NCI-H2227 treated with DMSO at 0.1 percent for 48 hours (cell line): ENCODE measurements around the gene SIT1.
A peak's percentile ranks its signal among the peaks of the same experiment; 100 is the strongest.
"Not testable (repeated sequence)": the region's sequence is repeated elsewhere in the genome, so short reads cannot be mapped to it uniquely, and the experiment has no call there.

Source experiments
- DNase-seq: peaks from one replicate; lab custom pipeline; 2025; lab: John Stamatoyannopoulos, UW

SIT1 gene

GRCh38 chr9:35659340-35659739 is 8.6 kb upstream of the SIT1 start:
- no peak for DNase-seq

GRCh38 chr9:35658968-35659220 is 8.2 kb upstream of the SIT1 start:
- no peak for DNase-seq

DNA sequence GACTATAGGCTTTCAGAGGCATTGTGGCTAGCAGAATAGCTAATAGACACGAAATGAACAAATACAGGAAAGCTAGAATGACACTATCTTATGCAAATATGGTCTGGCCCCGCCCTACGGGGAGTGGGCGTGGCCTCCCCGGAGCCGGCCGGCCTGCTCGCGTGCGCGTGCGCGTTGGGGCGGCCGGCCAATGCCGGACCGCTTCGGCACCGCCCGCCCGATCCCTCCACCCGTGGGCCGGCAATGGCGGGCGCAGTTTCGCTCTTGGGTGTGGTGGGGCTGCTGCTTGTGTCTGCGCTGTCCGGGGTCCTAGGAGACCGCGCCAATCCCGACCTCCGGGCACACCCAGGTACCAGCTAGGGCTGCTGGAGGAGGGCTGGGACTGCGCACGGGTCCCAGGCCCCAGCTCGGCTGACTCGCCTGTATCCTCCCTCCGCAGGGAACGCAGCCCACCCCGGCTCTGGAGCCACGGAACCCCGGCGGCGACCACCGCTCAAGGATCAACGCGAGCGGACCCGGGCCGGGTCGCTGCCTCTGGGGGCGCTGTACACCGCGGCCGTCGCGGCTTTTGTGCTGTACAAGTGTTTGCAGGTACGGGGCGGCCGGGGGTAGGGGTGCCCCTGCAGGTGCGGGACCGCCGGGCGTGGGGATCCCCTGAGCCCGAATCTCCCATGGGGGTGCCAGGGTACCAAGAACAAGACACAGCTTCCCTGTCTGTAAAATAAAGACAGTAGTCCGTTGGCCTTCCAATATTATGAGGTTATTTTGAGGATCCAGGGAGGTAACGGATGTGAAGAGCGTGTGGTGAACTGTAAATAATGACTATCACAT is 7.6 kb upstream of the SIT1 start, which contains the start of gene CCDC107:
TSS of gene CCDC107 (plus strand) at position 156 of the 831 bp plus-strand sequence. CDS start at position 244, 88 bp downstream.
- peak; percentile 90 for DNase-seq

DNA sequence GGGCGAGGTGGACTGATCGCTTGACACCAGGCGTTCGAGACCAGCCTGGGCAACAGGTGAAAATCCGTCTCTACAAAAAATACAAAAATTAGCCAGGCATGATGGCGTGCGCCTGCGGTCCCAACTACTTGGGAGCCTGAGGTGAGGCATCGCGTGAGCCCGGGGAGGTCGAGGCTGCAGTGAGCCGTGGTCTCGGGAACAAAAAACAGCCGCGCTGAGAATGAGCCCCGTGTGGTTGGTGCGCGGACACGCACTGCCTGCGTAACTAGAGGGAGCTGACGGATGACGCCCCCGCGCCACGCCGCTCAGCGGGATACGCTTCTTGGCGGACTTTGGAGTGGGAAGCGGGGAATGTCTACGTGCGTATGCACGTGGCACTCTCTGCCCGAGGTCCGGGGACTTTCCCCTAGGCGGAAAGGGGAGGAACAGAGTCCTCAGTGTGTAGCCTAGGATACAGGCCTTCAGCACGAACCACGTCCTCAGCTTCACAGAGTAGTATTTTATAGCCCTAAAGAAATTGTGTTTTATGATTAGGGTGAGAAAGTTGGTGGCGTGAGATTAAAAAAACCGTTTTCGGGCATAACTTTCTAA is 6.9 kb upstream of the SIT1 start, which contains the start of gene RMRP:
TSS of gene RMRP (minus strand) at position 474 of the 591 bp plus-strand sequence.
- DNase-seq: peak; percentile 90

GRCh38 chr9:35656831-35657545 is 6.3 kb upstream of the SIT1 start:
- peak; percentile 39 for DNase-seq

DNA sequence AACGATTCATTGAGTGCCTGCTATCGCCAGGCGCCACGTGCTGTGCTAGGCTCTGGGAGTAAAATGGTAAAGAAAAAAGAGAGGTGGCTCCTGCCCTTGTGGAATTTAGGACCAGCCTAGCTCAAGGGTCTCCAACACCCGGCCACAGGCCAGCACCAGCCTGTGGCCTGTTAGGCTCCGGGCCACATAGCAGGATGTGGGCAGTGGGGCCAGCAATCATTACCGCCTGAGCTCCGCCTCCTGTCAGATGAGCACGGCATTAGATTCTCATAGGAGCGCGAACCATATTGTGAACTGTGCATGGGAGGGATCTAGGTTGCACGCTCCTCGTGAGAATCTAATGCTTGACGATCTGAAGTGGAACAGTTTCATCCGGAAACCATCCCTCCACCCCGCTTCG is 5.6 kb upstream of the SIT1 start:
- no peak for DNase-seq

DNA sequence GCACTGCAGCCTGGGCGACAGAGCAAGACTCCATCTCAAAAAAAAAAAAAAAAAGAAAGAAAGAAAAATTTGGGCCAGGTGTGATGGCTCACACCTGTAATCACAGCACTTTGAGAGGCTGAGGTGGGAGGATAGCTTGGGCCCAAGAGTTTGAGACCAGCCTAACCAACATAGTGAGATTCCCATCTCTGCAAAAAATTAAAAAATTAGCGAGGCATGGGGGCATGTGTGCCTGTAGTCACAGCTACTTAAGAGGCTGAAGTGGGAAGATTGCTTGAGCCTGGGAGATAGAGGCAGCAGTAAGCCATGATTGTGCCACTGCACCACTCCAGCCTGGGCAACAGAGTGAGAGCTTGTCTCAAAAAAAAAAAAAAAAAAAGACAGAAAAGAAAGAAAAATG is 2.9 kb upstream of the SIT1 start:
- DNase-seq: no peak

DNA sequence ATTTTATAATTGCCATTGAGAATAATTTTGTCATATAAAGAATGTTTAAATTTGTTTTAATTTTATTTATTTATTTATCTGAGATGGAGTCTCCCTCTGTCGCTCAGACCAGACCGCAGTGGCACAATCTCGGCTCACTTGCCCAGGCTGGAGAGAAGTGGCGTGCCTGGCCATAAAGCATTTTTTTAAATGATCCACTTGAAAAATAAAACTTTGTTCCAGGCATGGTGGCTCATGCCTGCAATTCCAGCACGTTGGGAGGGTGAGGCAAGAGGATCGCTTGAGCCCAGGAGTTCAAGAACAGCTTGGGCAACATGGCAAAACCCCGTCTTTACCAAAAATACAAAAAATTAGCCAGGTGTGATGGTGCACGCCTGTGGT is 2.1 kb upstream of the SIT1 start:
- no peak for DNase-seq

DNA sequence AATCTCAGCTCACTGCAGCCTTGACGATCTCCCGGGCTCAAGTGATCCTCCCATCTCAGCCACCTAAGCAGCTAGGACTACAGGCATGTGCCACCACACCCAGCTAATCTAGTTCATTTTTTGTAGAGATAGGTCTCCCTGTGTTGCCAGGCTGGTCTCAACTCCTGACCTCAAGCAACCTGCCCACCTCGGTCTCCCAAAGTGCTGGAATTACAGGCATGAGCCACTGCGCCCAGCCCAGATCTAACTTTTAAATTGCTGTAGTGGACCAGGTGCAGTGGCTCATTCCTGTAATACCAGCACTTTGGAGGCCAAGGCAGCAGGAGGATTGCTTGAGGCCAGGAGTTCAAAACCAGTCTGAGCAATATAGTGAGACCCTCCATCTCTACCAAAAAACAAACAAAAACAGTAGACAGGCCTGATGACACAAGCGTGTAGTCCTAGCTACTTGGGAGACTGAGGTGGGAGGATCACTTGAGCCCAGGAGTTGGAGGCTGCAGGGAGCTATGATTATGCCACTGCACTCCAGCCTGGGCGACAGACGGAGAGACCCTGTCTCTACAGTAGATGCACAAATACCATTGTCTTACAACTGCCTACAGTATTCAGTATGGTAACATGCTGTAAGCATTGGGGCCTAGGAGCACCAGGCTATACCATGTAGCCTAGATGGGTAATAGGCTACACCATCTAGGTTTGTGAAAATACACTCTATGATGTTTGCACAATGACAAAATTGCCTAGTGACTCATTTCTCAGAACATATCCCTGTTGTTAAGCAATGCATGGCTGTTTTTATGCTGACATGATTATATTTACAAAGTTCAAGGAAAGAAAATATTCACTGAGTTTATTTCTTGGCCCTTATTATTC is 1.5 kb upstream of the SIT1 start:
- DNase-seq: no peak

GRCh38 chr9:35649431-35650340 is 1.0 kb downstream of the SIT1 start:
- no peak for DNase-seq

DNA sequence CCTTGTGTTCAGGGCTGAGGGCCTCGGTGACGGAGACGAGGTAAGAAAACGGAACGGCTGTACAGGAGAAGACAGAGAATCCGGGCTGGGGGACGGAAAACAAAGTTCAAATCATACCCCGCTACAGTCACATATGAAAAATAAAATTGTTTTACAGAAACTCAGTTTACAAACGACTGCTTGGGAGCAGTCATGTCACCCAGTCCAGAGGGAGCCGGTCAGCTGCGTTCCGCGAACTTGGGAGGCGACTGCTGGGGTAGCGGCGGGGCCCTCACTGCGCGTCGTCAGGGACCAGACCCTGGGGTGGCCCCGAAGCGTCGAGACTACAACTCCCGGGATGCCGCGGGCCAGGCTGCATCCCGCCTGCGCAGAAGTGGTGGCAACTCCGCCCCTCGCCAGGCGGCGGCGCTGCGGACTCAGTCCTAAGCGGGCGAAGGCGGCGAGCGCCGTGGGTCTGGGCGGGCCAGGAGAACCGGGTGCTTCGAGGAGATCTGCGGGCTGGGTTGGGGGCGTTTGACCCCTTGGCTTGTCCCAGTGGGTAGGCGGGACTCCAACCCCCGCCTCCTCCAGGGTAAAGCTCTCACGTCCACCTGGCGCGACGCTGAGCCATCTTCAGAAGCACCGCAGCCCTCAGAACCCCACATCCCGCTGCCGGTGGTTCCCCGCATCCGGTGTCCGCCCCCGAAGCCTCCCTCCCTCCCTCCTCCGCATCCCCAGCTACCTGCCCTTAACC is 4.0 kb downstream of the SIT1 start:
- DNase-seq: peak; percentile 74

DNA sequence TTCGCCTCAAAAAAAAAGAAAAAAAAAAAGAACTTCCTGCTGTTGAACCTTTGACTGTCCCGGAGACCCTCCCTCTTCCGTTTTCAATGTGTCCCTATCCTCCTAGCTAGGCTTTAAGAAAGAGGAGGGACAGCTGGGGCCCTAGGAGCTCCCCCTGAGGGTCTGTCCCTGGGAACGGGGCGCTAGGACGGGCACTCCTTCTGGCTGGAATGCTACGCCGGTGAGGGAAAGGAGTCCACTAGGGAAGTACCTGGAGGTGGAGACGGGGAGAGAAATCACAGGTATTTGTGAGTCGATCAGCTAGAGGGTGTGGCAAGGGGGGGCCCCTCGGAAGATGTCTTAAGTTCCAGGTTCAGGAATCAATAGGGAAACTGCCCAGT is 4.6 kb downstream of the SIT1 start:
- DNase-seq: peak; percentile 49

DNA sequence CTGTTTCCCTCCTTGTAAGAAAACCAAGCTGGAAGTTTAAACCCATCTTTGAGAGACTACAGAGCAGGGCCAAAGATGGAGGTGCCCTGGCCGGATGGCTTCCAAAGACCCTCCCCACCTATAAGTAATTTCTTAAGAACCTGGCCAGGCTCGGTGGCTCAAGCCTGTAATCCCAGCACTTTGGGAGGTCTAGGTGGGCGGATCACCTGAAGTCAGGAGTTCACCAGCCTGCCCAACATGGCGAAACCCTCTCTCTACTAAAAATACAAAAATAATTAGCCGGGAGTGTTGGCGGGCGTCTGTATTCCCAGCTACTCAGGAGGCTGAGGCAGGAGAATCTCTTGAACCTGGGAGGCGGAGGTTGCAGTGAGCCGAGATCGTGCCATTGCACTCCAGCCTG is 5.0 kb downstream of the SIT1 start:
- DNase-seq: not testable (repeated sequence)

- no peak for DNase-seq
These were observed 7.7 kb downstream of the SIT1 start for GRCh38 chr9:35643046-35643445.

GRCh38 chr9:35641478-35641877 is 9.3 kb downstream of the SIT1 start:
- not testable (repeated sequence) for DNase-seq

DNA sequence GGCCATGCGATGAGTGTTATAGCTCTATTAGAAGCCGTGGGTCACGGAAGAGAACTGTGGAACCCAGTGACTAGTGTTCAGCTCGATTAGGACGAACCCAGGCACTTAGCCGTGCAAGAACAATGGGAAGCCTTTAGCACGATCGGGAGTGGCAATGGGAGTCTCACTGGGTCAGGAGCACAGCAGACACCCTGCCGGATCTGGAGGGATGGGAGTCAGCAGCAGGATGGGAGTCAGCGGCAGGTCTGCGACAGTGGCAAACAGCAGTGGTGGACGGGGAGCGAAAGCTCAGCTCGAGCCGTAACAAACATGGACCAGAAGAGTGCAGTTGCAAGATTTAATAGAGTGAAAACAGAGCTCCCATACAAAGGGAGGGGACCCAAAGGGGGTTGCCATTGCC is 10.3 kb downstream of the SIT1 start:
- not testable (repeated sequence) for DNase-seq

DNA sequence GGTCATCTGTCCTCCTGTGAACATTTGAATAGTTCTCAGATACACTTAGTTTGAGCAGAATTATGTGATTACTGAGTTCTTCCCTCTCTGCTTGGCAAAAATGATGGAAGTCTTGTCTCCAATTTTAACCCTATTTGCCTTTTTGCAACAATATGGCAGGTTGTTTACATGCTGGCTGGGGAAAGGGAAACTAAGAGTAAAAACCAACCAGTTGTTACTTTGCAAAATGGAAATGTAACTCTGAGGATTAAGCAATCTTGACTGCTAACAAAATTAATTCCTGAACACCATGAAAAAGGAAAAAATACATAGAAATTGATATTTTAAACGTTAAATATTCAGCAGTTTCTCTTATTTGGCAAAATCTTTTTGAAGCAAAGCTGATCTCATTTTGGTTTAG is 11.1 kb downstream of the SIT1 start:
- no peak for DNase-seq

GRCh38 chr9:35639225-35639624 is 11.5 kb downstream of the SIT1 start:
- not testable (repeated sequence) for DNase-seq

GRCh38 chr9:35638751-35639150 is 12.0 kb downstream of the SIT1 start:
- DNase-seq: not testable (repeated sequence)

DNA sequence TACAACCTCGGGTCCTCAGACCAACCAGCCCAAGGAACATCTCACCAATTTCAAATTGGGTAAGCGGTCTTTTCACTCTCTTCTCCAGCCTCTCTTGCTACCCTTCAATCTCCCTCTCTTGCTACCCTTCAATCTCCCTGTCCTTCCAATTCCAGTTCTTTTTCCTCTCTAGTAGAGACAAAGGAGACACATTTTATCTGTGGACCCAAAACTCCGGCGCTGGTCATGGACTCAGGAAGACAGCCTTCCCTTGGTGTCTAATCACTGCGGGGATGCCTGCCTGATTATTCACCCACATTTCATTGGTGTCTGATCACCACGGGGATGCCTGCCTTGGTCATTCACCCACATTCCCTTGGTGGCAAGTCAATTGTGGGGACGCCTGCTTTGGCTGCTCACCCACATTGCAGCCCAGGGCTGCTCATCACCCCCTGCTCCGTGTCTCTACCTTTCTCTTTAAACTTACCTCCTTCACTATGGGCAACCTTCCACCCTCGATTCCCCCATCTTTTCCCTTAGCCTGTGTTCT is 13.2 kb downstream of the SIT1 start:
- DNase-seq: not testable (repeated sequence)
